ENCODE results near the gene PEX5L. TPM values are rescaled to one million over a fixed set of nuclear protein-coding genes. Genes with fewer than 3 reads are reported as not detected.

PEX5L gene
- total and polyA plus RNA-seq, 2 experiments from 2014 or later = 0.07 to 0.30 TPM

GRCh38 chr3:179991883-179992282 is 44.9 kb downstream of the PEX5L start:
- H3K4me3 ChIP-seq = no peak overlapping the region
- H3K27ac ChIP-seq = no peak overlapping the region
- H3K4me1 ChIP-seq (ENCODE audit: low read depth) = no peaks in the 10 kb centered on the region
- H3K27me3 ChIP-seq = no peaks in the 10 kb centered on the region
- TF ChIP-seq, protein P1, sequence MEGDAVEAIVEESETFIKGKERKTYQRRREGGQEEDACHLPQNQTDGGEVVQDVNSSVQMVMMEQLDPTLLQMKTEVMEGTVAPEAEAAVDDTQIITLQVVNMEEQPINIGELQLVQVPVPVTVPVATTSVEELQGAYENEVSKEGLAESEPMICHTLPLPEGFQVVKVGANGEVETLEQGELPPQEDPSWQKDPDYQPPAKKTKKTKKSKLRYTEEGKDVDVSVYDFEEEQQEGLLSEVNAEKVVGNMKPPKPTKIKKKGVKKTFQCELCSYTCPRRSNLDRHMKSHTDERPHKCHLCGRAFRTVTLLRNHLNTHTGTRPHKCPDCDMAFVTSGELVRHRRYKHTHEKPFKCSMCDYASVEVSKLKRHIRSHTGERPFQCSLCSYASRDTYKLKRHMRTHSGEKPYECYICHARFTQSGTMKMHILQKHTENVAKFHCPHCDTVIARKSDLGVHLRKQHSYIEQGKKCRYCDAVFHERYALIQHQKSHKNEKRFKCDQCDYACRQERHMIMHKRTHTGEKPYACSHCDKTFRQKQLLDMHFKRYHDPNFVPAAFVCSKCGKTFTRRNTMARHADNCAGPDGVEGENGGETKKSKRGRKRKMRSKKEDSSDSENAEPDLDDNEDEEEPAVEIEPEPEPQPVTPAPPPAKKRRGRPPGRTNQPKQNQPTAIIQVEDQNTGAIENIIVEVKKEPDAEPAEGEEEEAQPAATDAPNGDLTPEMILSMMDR (IDR thresholded peaks at IDR 0.05; ENCODE audit: low read depth, low read length) = no peak
- no peaks in the 10 kb centered on the region for H3K9me3 ChIP-seq (ENCODE audit: low read depth)
- H3K36me3 ChIP-seq = no peaks in the 10 kb centered on the region
- DNase-seq (ENCODE audit: low read depth in 1 of 2, low spot score in 1 of 2) = no peak

GRCh38 chr3:179991104-179991503 is 45.6 kb downstream of the PEX5L start:
- Histone ChIP-seq H3K9me3 (ENCODE audit: low read depth) (no peaks in the 10 kb centered on the region), H3K36me3 (no peaks in the 10 kb centered on the region), H3K4me1 (ENCODE audit: low read depth) (no peaks in the 10 kb centered on the region), H3K4me3 (no peak overlapping the region), H3K27me3 (no peaks in the 10 kb centered on the region), H3K27ac (no peak overlapping the region)
- DNase-seq (ENCODE audit: low read depth in 1 of 2, low spot score in 1 of 2) = no peak
- TF ChIP-seq, protein P1 (IDR thresholded peaks at IDR 0.05; ENCODE audit: low read depth, low read length) = no peak

DNA sequence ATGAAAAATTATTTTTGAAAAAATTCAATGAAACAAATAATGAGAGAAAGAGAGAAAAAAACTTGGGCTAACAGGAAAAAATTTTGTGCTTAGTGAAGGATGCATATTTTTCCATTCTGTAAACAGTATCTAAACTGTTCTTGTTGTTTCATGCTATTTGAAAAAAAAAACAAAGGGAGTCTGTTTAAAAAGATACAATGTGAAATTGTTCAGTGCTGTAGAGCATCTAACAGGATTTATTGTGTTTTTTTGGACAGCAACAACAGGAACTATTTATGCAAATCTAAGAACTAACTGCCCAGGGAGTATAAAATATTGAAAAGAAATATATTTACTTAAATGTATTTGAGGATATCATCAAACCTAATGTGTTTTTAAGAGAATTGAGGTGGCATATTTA is 55.1 kb downstream of the PEX5L start:
- no peak for DNase-seq (ENCODE audit: low read depth in 1 of 2, low spot score in 1 of 2)
- no peaks in the 10 kb centered on the region for H3K4me1 ChIP-seq (ENCODE audit: low read depth)
- H3K9me3 ChIP-seq (ENCODE audit: low read depth) = no peaks in the 10 kb centered on the region

GRCh38 chr3:179977356-179977755 is 59.4 kb downstream of the PEX5L start:
- Histone ChIP-seq H3K27me3 (no peaks in the 10 kb centered on the region), H3K9me3 (ENCODE audit: low read depth) (no peaks in the 10 kb centered on the region), H3K27ac (no peak overlapping the region), H3K4me3 (no peak overlapping the region), H3K4me1 (ENCODE audit: low read depth) (peaks cover 6% of the 10 kb centered on the region), H3K36me3 (no peaks in the 10 kb centered on the region)
- DNase-seq (ENCODE audit: low read depth in 1 of 2, low spot score in 1 of 2) = no peak
- TF ChIP-seq, protein P1 (IDR thresholded peaks at IDR 0.05; ENCODE audit: low read depth, low read length) = no peak

More for the DNA sequence above, 55.1 kb downstream of the PEX5L start:
- no peaks in the 10 kb centered on the region for H3K36me3 ChIP-seq
- no peak overlapping the region for H3K27ac ChIP-seq
- no peaks in the 10 kb centered on the region for H3K27me3 ChIP-seq
- no peak overlapping the region for H3K4me3 ChIP-seq
- TF ChIP-seq, protein P1 (IDR thresholded peaks at IDR 0.05; ENCODE audit: low read depth, low read length) = no peak

DNA sequence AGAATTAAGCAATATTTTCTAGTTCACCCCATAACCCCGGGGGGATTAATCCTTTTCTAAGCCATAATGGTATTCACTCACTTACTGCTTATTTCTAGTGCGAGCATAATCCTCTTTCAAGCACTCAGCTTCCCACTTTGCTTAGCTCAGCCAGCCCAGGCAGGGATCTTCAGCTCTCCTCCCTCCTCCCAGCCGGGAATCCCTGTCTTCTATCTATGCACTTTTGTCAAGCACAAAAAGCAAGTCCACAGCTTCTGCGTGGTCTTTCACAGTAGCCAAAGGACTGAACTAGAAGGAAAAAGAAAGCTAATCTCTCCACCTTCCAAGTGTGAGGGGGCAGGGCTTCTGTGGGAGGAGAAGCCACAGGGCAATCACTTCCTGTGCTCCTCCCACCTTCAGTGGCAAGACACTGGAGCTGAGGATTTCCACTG is 62.8 kb downstream of the PEX5L start:
- Histone ChIP-seq H3K36me3 (no peaks in the 10 kb centered on the region), H3K9me3 (ENCODE audit: low read depth) (no peaks in the 10 kb centered on the region), H3K27me3 (no peaks in the 10 kb centered on the region), H3K4me1 (ENCODE audit: low read depth) (peaks cover 6% of the 10 kb centered on the region), H3K4me3 (no peak overlapping the region), H3K27ac (peak overlapping the region; percentile 1)
- TF ChIP-seq, protein P1 (IDR thresholded peaks at IDR 0.05; ENCODE audit: low read depth, low read length) = no peak
- DNase-seq (ENCODE audit: low read depth in 1 of 2, low spot score in 1 of 2) = peak in 1 of 2 donors; percentile 11

Data from cardiac muscle cell (in vitro differentiated cells and primary cell).